Tibial nerve (tissue), 4 donors: ENCODE results near the gene PTPRM.

Experiments
- CTCF ChIP-seq, 5 experiments: fragments of 200-600 bp in 3 of 5; fragments of 450-650 bp in 2 of 5; sonication (generic) in 3 of 5; IDR thresholded peaks; one replicate each; pipeline ENCODE4 v1.5.1; 2016 to 2019; ENCODE audit warnings: antibody characterized with exemption in 5 of 5, mild to moderate bottlenecking in 3 of 5, moderate library complexity in 2 of 5
- EP300 ChIP-seq, 2 donors: sonication (generic); formaldehyde crosslinking; IDR thresholded peaks; one replicate each; pipeline ENCODE4 v1.6.1; 2017; ENCODE audit warnings: antibody characterized with exemption in 2 of 2, mild to moderate bottlenecking in 1 of 2
- POLR2A ChIP-seq, 2 donors: fragments of 450-650 bp; IDR thresholded peaks; one replicate each; pipeline ENCODE4 v1.6.1; 2017; ENCODE audit warnings: antibody characterized with exemption in 2 of 2, mild to moderate bottlenecking in 2 of 2, moderate library complexity in 2 of 2

- no peak for TF ChIP-seq CTCF (IDR thresholded peaks at IDR 0.05)
- no peak for TF ChIP-seq POLR2A (IDR thresholded peaks at IDR 0.05)
- no peak for TF ChIP-seq EP300 (IDR thresholded peaks at IDR 0.05)
Measured at GRCh38 chr18:8307960-8308359, 740.8 kb downstream of the PTPRM start.
